Endothelial cell of umbilical vein (primary cell): Measurements from ENCODE around the gene C3orf20.

ENCODE experiments used
- EZH2 ChIP-seq: IDR thresholded peaks from 2 replicates; pipeline ENCODE4 v1.6.1; 2012; ENCODE audit warnings: borderline replicate concordance, low read depth, mild to moderate bottlenecking, moderate library complexity, low read length, inconsistent platforms; ENCODE audit not compliant: severe bottlenecking
- GATA2 ChIP-seq: IDR thresholded peaks from 2 replicates; pipeline ENCODE4 v1.7.0; 2011; ENCODE audit warnings: low read depth, mild to moderate bottlenecking, moderate library complexity, mixed read lengths, low read length; ENCODE audit not compliant: insufficient read length, insufficient read depth
- MYC ChIP-seq: IDR thresholded peaks from one replicate; pipeline ENCODE4 v1.6.1; 2011; ENCODE audit warnings: mild to moderate bottlenecking, low read depth, low read length
- POLR2A ChIP-seq: IDR thresholded peaks from 2 replicates; pipeline ENCODE4 v1.6.1; 2012; ENCODE audit warnings: low read depth, mild to moderate bottlenecking, control low read depth, low read length
- TF ChIP-seq, protein P1 (sequence below), 2 donors: IDR thresholded peaks; 1 replicate in 1 of 2; 2 replicates in 1 of 2; pipeline ENCODE4 v1.5.1; 2011; ENCODE audit warnings: low read length in 2 of 2, mild to moderate bottlenecking in 2 of 2, moderate library complexity in 2 of 2, control low read depth in 1 of 2, inconsistent platforms in 1 of 2, low read depth in 1 of 2; ENCODE audit not compliant: insufficient read depth in 1 of 2; ENCODE audit errors: extremely low read depth in 1 of 2

DNA sequence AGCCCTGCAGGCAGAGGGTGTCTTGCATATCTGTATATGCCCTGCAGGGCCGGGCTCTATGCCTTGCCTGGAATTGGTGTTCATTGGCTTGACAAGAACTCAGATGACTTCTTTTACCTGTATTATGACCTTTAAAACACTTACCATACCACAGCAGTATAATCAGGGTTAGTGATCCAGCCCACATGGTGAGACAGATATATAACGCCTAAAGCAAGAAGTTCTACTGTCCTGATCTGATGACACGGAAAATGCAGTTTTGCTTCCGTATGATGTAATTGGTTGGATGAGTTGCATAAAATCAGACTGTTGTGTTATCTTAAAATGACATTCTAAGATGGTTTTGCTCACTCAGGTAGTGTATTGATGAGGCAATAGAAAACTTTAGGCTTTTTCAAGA, 14.0 kb upstream of the C3orf20 start:
- no peak for TF ChIP-seq MYC
- TF ChIP-seq, protein P1, sequence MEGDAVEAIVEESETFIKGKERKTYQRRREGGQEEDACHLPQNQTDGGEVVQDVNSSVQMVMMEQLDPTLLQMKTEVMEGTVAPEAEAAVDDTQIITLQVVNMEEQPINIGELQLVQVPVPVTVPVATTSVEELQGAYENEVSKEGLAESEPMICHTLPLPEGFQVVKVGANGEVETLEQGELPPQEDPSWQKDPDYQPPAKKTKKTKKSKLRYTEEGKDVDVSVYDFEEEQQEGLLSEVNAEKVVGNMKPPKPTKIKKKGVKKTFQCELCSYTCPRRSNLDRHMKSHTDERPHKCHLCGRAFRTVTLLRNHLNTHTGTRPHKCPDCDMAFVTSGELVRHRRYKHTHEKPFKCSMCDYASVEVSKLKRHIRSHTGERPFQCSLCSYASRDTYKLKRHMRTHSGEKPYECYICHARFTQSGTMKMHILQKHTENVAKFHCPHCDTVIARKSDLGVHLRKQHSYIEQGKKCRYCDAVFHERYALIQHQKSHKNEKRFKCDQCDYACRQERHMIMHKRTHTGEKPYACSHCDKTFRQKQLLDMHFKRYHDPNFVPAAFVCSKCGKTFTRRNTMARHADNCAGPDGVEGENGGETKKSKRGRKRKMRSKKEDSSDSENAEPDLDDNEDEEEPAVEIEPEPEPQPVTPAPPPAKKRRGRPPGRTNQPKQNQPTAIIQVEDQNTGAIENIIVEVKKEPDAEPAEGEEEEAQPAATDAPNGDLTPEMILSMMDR (IDR thresholded peaks at IDR 0.05; ENCODE audit: extremely low read depth in 1 of 2, insufficient read depth in 1 of 2, low read depth in 1 of 2, low read length in 2 of 2), result no peak
- TF ChIP-seq POLR2A, result no peak
- TF ChIP-seq GATA2, result no peak
- TF ChIP-seq EZH2, result no peak
